Measurements from ENCODE around the gene MORN3.

GRCh38 chr12:121702944-121703343, 33.5 kb upstream of the MORN3 start:
- TF ChIP-seq CTCF (IDR thresholded peaks at IDR 0.05) (no peak), EZH2 (IDR thresholded peaks at IDR 0.05; ENCODE audit: borderline replicate concordance, insufficient read depth, low read depth, low read length, poor library complexity, severe bottlenecking) (no peak)

Measured in B cell (primary cell).